ENCODE measurements around the gene FAM20B.

FAM20B gene

DNA sequence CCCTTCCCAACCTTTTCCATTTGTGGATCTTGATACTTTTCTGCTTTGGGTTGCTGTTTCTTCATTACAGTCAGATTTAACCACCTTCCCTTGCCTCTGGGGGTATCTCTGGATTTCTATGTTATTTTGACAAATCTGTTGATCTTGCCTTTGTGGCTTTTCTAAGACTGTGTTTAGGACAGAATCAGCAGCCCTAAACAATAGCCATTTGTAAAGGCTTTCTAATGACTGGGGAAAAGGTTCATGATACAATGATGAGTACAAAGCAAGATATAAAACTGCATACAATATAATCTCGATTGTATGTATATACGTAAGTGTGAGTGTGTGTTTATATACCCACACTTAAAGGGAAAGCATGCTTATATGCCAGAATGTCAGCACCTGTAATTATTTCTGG, 27.8 kb downstream of the FAM20B start:
- no peak for DNase-seq

DNA sequence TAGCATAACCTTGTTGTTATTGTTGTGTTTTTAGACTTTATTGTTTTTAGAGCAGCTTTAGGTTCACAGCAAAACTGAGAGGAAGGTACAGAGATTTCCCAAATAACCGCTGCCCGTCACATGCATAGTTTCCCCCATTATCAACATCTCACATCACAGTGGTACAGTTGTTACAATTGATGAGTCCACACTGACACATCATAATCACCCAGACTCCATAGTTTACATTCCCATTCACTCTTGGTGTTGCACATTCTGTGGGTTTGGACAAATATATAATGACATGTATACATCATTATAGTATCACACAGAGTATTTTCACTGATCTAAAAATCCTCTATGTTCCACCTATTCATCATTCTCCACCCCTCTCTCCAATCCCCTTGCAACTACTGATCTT, 30.2 kb downstream of the FAM20B start:
- DNase-seq = no peak

DNA sequence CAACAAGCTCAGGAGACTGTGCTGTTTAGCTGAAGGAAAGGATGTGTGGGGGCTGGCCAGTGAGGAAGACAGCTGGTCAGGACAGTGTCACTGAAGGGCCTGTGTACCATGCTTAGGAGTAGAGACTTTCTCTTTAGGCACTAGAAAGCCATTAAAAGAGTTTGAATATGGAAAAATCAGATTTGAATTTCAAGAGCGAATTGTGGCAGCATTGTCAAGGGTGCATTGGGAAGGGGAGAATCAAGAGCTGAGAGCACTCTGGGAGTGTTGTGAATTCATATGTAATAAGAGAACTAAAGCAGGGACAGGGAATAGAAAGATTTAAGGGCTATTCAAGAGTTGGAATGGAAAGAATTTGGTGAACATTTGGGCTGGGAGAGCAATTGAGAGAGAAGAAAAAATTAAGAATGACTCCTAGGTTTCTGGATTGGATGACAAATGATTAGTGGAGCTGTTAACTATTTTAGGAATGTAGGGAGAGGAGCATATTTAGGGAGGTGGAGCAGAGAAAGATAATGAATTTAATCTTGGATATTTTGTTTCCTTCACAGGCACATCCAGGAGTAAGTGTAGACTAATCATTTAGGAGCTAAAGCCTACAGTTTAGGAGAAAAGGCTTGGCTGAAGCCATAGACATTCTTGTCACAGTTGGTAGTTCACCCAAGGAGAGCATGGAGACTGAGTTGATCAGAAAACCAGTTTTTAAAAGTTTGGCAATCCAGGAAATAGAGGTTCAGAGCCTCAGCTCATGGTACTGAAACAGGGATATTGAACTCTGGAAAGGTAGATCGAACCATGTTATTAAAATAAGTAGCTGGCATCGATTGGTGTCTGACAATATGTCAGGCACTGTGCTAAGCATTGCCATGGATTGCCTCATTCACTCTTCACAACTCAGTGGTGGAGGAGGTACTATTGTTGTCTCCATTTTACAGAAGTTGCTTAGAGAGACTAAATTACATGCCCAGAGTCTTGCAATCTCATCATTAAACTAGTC, 33.1 kb downstream of the FAM20B start:
- DNase-seq = no peak

- DNase-seq = no peak
These were observed 35.9 kb downstream of the FAM20B start for GRCh38 chr1:179061360-179062282.

- DNase-seq = peak; percentile 17
These were observed 40.8 kb downstream of the FAM20B start for GRCh38 chr1:179066471-179066870.

DNA sequence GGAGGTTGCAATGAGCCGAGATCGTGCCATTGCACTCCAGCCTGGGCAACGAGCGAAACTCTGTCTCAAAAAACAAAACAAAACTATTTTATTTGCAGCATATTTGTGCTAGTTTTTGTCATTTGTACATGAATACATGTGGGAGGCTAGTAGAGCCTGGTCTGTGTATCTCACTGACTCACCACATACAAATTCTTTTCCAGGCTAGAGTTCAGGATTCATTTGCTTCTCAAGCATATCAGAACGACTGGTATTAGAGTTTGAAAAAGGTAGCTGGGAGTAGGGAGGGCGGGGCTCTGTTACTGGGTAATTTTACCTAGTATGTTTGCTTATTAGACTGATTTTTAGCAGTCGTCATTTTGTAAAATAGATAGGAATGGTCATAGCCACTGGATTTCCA, 51.7 kb downstream of the FAM20B start:
- no peak for DNase-seq

- DNase-seq = peak; percentile 57
These were observed 53.5 kb downstream of the FAM20B start for GRCh38 chr1:179079113-179079761.

- no peak for DNase-seq
These were observed 55.4 kb downstream of the FAM20B start for GRCh38 chr1:179080866-179081686.

GRCh38 chr1:179081687-179082332, 56.1 kb downstream of the FAM20B start, which contains the start of gene TOR3A:
TSS of gene TOR3A (plus strand) at chr1:179082070. CDS start at chr1:179082129, 59 bp downstream.
- peak; percentile 79 for DNase-seq

DNA sequence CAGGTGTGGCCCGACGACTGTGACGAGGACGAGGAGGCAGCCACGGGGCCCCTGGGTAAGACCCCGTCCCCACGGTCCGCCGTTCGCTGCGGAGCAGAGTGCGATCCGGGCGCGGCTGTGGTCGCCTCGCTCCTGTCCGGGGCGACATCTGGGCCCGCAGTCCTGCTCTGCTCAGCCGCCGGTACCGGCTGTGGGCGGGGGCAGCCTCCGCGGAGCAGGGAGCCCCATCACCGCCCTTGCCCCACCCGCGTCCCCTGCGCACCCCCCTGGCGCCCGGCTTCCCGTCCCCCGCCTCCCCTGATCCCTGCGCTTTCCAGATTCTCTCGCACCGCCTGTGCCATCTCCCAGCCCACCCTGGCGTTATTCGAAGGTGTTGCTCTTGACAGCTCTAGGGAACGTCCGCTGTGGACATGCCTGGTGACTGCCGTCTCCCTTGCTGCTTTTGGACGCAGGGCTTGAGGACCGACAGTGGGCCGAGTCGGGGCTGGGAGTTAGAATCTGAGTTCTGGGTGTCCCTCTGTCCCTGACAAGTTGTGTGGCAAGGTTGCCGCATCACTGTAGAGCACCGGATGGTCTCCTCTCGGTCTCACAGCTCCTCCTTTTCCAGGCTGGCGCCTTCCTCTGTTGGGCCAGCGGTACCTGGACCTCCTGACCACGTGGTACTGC, 56.8 kb downstream of the FAM20B start:
- DNase-seq = no peak

DNA sequence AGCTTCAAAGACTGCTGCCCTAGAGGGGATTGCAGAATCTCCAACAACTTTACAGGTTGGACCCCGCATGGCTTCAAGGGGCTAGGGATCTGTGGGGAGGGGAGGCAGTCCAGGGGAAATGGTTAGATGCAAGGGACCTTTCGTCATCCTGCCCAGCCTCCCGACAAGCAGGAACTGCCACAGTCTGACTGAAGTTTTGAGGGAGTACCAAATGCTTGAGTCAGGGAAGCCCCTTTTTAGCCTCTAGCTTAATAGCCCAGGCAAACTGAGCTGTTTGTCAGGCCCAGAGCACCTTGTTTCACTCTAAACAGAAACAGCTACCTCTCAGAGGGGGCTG, 57.3 kb downstream of the FAM20B start:
- no peak for DNase-seq

GRCh38 chr1:179083533-179083932, 57.8 kb downstream of the FAM20B start:
- no peak for DNase-seq

GRCh38 chr1:179087665-179088064, 62.0 kb downstream of the FAM20B start:
- DNase-seq = no peak

- DNase-seq = no peak
These were observed 64.3 kb downstream of the FAM20B start for GRCh38 chr1:179089827-179090482.

GRCh38 chr1:179090522-179090921, 64.8 kb downstream of the FAM20B start:
- no peak for DNase-seq

DNA sequence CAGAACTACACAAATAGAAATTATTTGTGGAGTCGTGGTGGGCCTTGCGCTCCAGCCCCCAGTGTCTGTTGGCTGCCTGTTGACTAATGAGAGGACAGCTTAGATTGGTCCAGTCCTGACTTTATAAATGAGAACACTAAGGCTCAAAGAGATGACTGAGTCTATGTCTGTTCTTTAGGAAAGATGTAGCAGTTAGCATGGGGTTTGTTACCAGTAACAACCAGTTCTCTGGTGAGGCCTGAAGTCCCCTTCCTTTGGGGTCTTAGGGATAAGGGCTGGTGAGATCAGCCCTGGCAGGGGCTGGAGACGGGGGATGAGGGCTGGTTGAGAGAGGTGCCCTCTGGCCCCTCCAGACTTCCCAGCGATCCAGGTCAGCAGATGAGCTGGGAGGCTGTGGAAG, 65.2 kb downstream of the FAM20B start:
- no peak for DNase-seq

DNA sequence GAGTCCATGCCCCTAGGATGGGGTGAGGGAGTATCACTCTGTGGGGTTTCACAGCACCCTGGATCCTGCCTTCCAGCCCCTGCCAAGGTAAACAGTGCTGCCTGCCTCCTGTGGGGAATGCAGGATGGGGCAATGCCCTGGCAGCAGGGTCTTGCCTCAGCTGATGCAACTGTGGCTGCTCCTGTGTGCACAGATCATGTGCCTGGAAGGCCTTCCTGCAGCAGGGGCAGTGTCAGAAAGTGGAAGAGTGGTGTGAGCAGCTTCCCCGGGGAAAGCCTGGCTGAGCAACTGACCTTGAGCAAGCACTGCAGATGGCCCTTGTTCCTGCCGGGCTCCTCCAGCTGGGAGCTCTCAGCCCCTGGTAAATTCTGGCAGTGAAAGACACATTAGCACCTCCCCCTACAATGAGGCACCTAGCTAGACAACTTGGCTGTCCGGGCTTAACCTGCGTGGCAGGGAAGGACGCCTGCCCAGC, 66.0 kb downstream of the FAM20B start:
- no peak for DNase-seq

GRCh38 chr1:179092896-179093461, 67.3 kb downstream of the FAM20B start:
- DNase-seq = no peak

- DNase-seq = no peak
These were observed 69.1 kb downstream of the FAM20B start for GRCh38 chr1:179094818-179095217.

DNA sequence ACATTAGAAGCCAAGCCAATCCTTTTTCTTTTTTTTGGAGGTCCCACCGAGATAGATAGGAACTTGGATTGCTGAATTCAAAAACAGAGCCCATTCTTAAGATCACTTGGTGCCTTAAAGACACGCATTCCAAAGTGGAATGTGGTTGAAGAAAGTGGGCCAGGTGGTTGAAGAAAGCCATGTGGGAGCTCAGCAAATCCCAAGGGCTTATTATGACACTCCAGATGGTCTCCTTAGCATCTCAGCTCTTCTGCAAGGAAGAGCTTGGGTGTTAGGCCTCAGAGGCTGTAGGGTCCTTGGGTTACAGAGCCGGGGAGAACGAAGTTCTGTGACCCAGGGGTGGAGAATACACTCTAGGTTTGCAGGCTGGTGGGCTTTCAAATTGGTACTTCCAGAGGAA, 69.7 kb downstream of the FAM20B start:
- no peak for DNase-seq

All from NCI-H1436 (cell line).